Measurements from ENCODE around the gene ASAP3. TPM values are rescaled to one million over a fixed set of nuclear protein-coding genes. Genes with fewer than 3 reads are reported as not detected.

ASAP3 gene
- total RNA-seq, 1 donor from 2014 or later = 33.5 TPM

DNA sequence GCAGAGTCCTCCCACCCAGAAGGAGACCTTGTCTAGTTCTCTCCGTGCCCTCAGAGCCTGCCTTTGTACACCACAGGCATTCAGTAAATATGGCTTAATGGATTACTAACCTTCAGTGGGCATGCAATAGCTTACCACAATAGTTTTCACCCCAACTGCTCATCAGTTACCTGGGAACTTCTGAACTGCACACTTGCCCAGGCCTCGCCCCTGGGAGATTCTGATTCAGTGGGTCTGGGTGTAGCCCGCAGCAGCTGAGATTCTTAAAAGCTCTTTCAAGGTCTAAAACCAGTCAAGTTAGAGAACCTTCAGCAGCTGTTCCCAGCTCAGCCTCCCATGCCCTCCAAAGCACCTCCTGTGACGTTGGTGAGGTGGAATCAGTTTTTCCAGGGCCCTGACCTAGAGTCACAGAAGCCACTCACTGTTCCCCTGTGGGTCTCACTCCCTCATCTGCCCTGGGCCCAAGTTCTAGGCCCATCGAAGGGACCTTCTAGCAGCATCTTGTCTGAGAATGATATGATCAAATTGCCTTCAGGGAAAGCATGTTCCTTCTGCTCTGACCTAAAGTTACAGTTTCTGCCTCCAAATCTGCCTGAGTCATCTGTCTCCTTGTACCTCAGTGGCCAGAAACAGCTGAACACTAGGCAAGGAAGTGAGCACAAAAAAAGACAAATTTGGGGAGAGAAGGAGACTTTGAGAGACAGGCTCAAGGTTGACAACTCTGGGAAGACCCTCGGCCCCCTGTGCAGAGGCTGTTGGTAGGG lies 10.8 kb downstream of the ASAP3 start:
- Histone ChIP-seq H3K27ac (ENCODE audit: low read depth, low read length) (no peak overlapping the region), H2AFZ (ENCODE audit: low read depth, low read length) (no peak overlapping the region), H4K20me1 (ENCODE audit: insufficient read depth, low read length) (peaks cover 68% of the 10 kb centered on the region), H3K4me3 (ENCODE audit: insufficient read depth, low read depth, low read length) (no peak overlapping the region), H3K36me3 (ENCODE audit: insufficient read depth, low read length) (no peaks in the 10 kb centered on the region), H3K9ac (ENCODE audit: low read length) (no peak overlapping the region), H3K27me3 (ENCODE audit: insufficient read depth, low read length) (no peaks in the 10 kb centered on the region), H3K9me3 (ENCODE audit: insufficient read depth, low read depth, low read length) (no peaks in the 10 kb centered on the region), H3K79me2 (ENCODE audit: insufficient read depth, low read length) (no peaks in the 10 kb centered on the region), H3K4me2 (ENCODE audit: low read length) (no peak overlapping the region), H3K4me1 (ENCODE audit: insufficient read depth, low read length) (peaks cover 18% of the 10 kb centered on the region)
- H3K4me1 Mint-ChIP-seq (ENCODE audit: low read depth, unreplicated experiment) = peaks cover 39% of the 10 kb centered on the region
- H3K27me3 Mint-ChIP-seq (ENCODE audit: low read depth, unreplicated experiment) = no peaks in the 10 kb centered on the region
- TF ChIP-seq, protein P1, sequence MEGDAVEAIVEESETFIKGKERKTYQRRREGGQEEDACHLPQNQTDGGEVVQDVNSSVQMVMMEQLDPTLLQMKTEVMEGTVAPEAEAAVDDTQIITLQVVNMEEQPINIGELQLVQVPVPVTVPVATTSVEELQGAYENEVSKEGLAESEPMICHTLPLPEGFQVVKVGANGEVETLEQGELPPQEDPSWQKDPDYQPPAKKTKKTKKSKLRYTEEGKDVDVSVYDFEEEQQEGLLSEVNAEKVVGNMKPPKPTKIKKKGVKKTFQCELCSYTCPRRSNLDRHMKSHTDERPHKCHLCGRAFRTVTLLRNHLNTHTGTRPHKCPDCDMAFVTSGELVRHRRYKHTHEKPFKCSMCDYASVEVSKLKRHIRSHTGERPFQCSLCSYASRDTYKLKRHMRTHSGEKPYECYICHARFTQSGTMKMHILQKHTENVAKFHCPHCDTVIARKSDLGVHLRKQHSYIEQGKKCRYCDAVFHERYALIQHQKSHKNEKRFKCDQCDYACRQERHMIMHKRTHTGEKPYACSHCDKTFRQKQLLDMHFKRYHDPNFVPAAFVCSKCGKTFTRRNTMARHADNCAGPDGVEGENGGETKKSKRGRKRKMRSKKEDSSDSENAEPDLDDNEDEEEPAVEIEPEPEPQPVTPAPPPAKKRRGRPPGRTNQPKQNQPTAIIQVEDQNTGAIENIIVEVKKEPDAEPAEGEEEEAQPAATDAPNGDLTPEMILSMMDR (IDR thresholded peaks at IDR 0.05; ENCODE audit: insufficient read depth, low read depth, low read length) = no peak
- no peak for TF ChIP-seq EZH2 (IDR thresholded peaks at IDR 0.05; ENCODE audit: insufficient read depth, low read length)
- H3K36me3 Mint-ChIP-seq (ENCODE audit: low read depth, unreplicated experiment) = peaks cover 11% of the 10 kb centered on the region
- no peaks in the 10 kb centered on the region for H3K9me3 Mint-ChIP-seq (ENCODE audit: unreplicated experiment)
- H3K27ac Mint-ChIP-seq (ENCODE audit: unreplicated experiment) = peak overlapping the region; percentile 23
- DNase-seq (ENCODE audit: low read depth) = peak; percentile 54
- FAIRE-seq = no peak
- H3K4me3 Mint-ChIP-seq (ENCODE audit: unreplicated experiment) = no peak overlapping the region

DNA sequence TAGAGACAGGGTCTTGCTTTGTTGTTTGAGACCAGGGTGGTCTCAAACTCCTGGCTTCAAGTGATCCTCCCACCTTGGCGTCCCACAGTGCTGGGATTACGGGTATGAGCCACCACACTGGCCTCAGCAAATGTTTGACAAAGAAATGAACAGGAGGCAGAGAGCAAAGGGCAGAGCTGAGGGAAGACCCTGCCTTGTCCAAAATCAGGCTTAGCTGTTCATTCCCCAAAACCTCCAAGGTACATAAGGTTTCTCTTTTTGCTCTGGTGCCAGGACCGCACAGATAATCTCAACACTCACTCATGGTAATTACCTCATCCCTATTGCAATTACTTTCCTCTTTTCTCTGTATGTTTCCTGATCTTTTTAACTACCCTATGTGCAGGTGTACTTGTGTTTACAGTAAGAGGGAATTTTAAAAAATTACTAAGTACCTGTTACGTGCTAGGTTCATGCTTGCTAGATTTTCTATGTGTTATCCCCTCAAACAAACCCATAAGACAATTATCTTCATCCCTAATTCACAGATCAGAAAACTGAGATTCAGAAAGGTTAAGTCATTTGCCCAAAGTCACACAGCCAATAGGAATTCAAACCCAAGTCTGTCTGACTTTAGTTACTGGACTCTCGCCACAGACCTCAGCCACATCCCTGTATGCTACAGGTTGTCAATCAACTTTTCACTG lies 11.5 kb downstream of the ASAP3 start:
- H3K36me3 ChIP-seq (ENCODE audit: insufficient read depth, low read length) = no peaks in the 10 kb centered on the region
- H3K36me3 Mint-ChIP-seq (ENCODE audit: low read depth, unreplicated experiment) = peaks cover 10% of the 10 kb centered on the region
- no peak overlapping the region for H3K9ac ChIP-seq (ENCODE audit: low read length)
- H3K27ac ChIP-seq (ENCODE audit: low read depth, low read length) = no peak overlapping the region
- H3K9me3 Mint-ChIP-seq (ENCODE audit: unreplicated experiment) = no peaks in the 10 kb centered on the region
- no peak overlapping the region for H3K4me2 ChIP-seq (ENCODE audit: low read length)
- H3K27me3 ChIP-seq (ENCODE audit: insufficient read depth, low read length) = no peaks in the 10 kb centered on the region
- H3K27me3 Mint-ChIP-seq (ENCODE audit: low read depth, unreplicated experiment) = no peaks in the 10 kb centered on the region
- peak overlapping the region; percentile 34 for H3K27ac Mint-ChIP-seq (ENCODE audit: unreplicated experiment)
- H3K4me1 Mint-ChIP-seq (ENCODE audit: low read depth, unreplicated experiment) = peaks cover 40% of the 10 kb centered on the region
- H3K4me3 Mint-ChIP-seq (ENCODE audit: unreplicated experiment) = no peak overlapping the region
- no peak overlapping the region for H3K4me3 ChIP-seq (ENCODE audit: insufficient read depth, low read depth, low read length)
- no peak overlapping the region for H2AFZ ChIP-seq (ENCODE audit: low read depth, low read length)
- no peaks in the 10 kb centered on the region for H3K79me2 ChIP-seq (ENCODE audit: insufficient read depth, low read length)
- H3K9me3 ChIP-seq (ENCODE audit: insufficient read depth, low read depth, low read length) = no peaks in the 10 kb centered on the region
- peaks cover 68% of the 10 kb centered on the region for H4K20me1 ChIP-seq (ENCODE audit: insufficient read depth, low read length)
- no peak for TF ChIP-seq EZH2 (IDR thresholded peaks at IDR 0.05; ENCODE audit: insufficient read depth, low read length)
- TF ChIP-seq, protein P1 (IDR thresholded peaks at IDR 0.05; ENCODE audit: insufficient read depth, low read depth, low read length) = no peak
- FAIRE-seq = no peak
- H3K4me1 ChIP-seq (ENCODE audit: insufficient read depth, low read length) = peaks cover 18% of the 10 kb centered on the region
- no peak for DNase-seq (ENCODE audit: low read depth)
